HEK293 (cell line): ENCODE data around the gene BTG3.
A peak's percentile ranks its signal among the peaks of the same experiment; 100 is the strongest.

Experiments used
- CTCF ChIA-PET: fragments of 350-600 bp; formaldehyde crosslinking; extraction: SDS; loops from one replicate; lab custom pipeline; 2021; ENCODE audit warnings: antibody characterized with exemption; lab: Yijun Ruan, JAX
- POLR2A ChIA-PET: fragments of 300-600 bp; formaldehyde crosslinking; extraction: SDS; loops from one replicate; lab custom pipeline; 2020; ENCODE audit warnings: antibody characterized with exemption, inconsistent platforms; lab: Yijun Ruan, JAX
- H3K27ac ChIP-seq: fragments of 200-500 bp; sonication (Bioruptor generic); 2 replicates; pipeline ENCODE4 v1.5.1; 2014; ENCODE audit warnings: low read depth, low read length, control low read depth, inconsistent platforms; ENCODE audit errors: extremely low read depth
- H3K36me3 ChIP-seq, 2 experiments: fragments of 200-500 bp in 1 of 2; sonication (Bioruptor generic) in 1 of 2; 1 replicate in 1 of 2; 2 replicates in 1 of 2; pipeline ENCODE4 v1.5.1; 2014 to 2017; ENCODE audit warnings: inconsistent platforms in 2 of 2, low read length in 2 of 2; ENCODE audit not compliant: control insufficient read depth in 2 of 2, insufficient read depth in 1 of 2
- H3K4me1 ChIP-seq: fragments of 200-500 bp; sonication (Bioruptor generic); 2 replicates; pipeline ENCODE4 v1.5.1; 2014; ENCODE audit warnings: mild to moderate bottlenecking, low read length, inconsistent platforms; ENCODE audit not compliant: control insufficient read depth, insufficient read depth
- H3K4me3 ChIP-seq: 2 replicates; pipeline ENCODE4 v1.5.1; 2011; ENCODE audit warnings: low read depth, mild to moderate bottlenecking, control low read depth, low read length, moderate library complexity
- H3K9me3 ChIP-seq: fragments of 200-500 bp; sonication (Bioruptor generic); 2 replicates; pipeline ENCODE4 v1.5.1; 2014; ENCODE audit warnings: low read depth, low read length, inconsistent platforms; ENCODE audit not compliant: control insufficient read depth, insufficient read depth
- KLF7 ChIP-seq: fragments of 450-650 bp; formaldehyde crosslinking; IDR thresholded peaks from 2 replicates; pipeline ENCODE4 v1.5.1; 2016; ENCODE audit warnings: missing biosample characterization, missing genetic modification characterization, borderline replicate concordance
- SP3 ChIP-seq: fragments of 450-650 bp; formaldehyde crosslinking; IDR thresholded peaks from 2 replicates; pipeline ENCODE4 v1.5.1; 2016; ENCODE audit warnings: missing biosample characterization, missing genetic modification characterization
- ZBTB48 ChIP-seq: fragments of 450-650 bp; formaldehyde crosslinking; IDR thresholded peaks from 2 replicates; pipeline ENCODE4 v1.5.1; 2016; ENCODE audit warnings: missing biosample characterization, missing genetic modification characterization
- ZBTB7A ChIP-seq: fragments of 450-650 bp; formaldehyde crosslinking; IDR thresholded peaks from 2 replicates; pipeline ENCODE4 v1.5.1; 2016; ENCODE audit warnings: low read depth, missing biosample characterization, missing genetic modification characterization
- ZFHX2 ChIP-seq: fragments of 450-650 bp; formaldehyde crosslinking; conservative IDR thresholded peaks from 2 replicates; pipeline ENCODE4 v1.5.1; 2016; ENCODE audit warnings: missing biosample characterization, missing genetic modification characterization
- ZFP41 ChIP-seq: fragments of 450-650 bp; formaldehyde crosslinking; IDR thresholded peaks from 2 replicates; pipeline ENCODE4 v1.5.1; 2016; ENCODE audit warnings: missing biosample characterization, missing genetic modification characterization, borderline replicate concordance
- ZNF10 ChIP-seq: fragments of 450-650 bp; formaldehyde crosslinking; IDR thresholded peaks from 2 replicates; pipeline ENCODE4 v1.5.1; 2017; ENCODE audit warnings: missing biosample characterization, missing genetic modification characterization
- ZNF114 ChIP-seq: fragments of 450-650 bp; formaldehyde crosslinking; IDR thresholded peaks from 2 replicates; pipeline ENCODE4 v1.5.0; 2017; ENCODE audit warnings: missing biosample characterization, missing genetic modification characterization
- ZNF146 ChIP-seq: fragments of 450-650 bp; formaldehyde crosslinking; IDR thresholded peaks from 2 replicates; pipeline ENCODE4 v1.5.1; 2016; ENCODE audit warnings: missing biosample characterization, missing genetic modification characterization
- ZNF157 ChIP-seq: fragments of 450-650 bp; formaldehyde crosslinking; IDR thresholded peaks from 2 replicates; pipeline ENCODE4 v1.5.1; 2016; ENCODE audit warnings: missing biosample characterization, missing genetic modification characterization
- ZNF174 ChIP-seq: fragments of 450-650 bp; formaldehyde crosslinking; IDR thresholded peaks from 2 replicates; pipeline ENCODE4 v1.5.0; 2017; ENCODE audit warnings: missing biosample characterization, mild to moderate bottlenecking, missing genetic modification characterization
- ZNF184 ChIP-seq: fragments of 450-650 bp; IDR thresholded peaks from 2 replicates; pipeline ENCODE4 v1.5.1; 2018; ENCODE audit warnings: missing biosample characterization, mild to moderate bottlenecking, missing genetic modification characterization
- ZNF335 ChIP-seq: fragments of 450-650 bp; formaldehyde crosslinking; conservative IDR thresholded peaks from 2 replicates; pipeline ENCODE4 v1.5.1; 2016; ENCODE audit warnings: missing biosample characterization, missing genetic modification characterization
- ZNF529 ChIP-seq: fragments of 450-650 bp; formaldehyde crosslinking; IDR thresholded peaks from 2 replicates; pipeline ENCODE4 v1.5.1; 2017; ENCODE audit warnings: missing genetic modification characterization, missing biosample characterization; ENCODE audit not compliant: insufficient replicate concordance
- ZNF530 ChIP-seq: fragments of 450-650 bp; formaldehyde crosslinking; IDR thresholded peaks from 2 replicates; pipeline ENCODE4 v1.5.1; 2016; ENCODE audit warnings: low read depth, missing biosample characterization, missing genetic modification characterization
- ZNF555 ChIP-seq: fragments of 450-650 bp; formaldehyde crosslinking; conservative IDR thresholded peaks from 2 replicates; pipeline ENCODE4 v1.5.1; 2017; ENCODE audit warnings: missing biosample characterization, mild to moderate bottlenecking, missing genetic modification characterization, inconsistent platforms
- ZNF596 ChIP-seq: fragments of 450-650 bp; IDR thresholded peaks from 2 replicates; pipeline ENCODE4 v1.5.0; 2018; ENCODE audit warnings: missing biosample characterization, mild to moderate bottlenecking, missing genetic modification characterization, moderate library complexity
- ZNF629 ChIP-seq: fragments of 450-650 bp; formaldehyde crosslinking; IDR thresholded peaks from 2 replicates; pipeline ENCODE4 v1.5.1; 2017; ENCODE audit warnings: missing biosample characterization, missing genetic modification characterization
- ZNF654 ChIP-seq: fragments of 450-650 bp; formaldehyde crosslinking; IDR thresholded peaks from 2 replicates; pipeline ENCODE4 v1.5.1; 2016; ENCODE audit warnings: low read depth, missing biosample characterization, missing genetic modification characterization
- ZNF658 ChIP-seq: fragments of 450-650 bp; formaldehyde crosslinking; IDR thresholded peaks from 2 replicates; pipeline ENCODE4; 2016; ENCODE audit warnings: missing biosample characterization, missing genetic modification characterization
- ZNF660 ChIP-seq: fragments of 450-650 bp; IDR thresholded peaks from 2 replicates; pipeline ENCODE4 v1.5.1; 2018; ENCODE audit warnings: missing biosample characterization, mild to moderate bottlenecking, missing genetic modification characterization
- ZNF768 ChIP-seq: fragments of 450-650 bp; formaldehyde crosslinking; IDR thresholded peaks from 2 replicates; pipeline ENCODE4 v1.5.1; 2018; ENCODE audit warnings: missing biosample characterization, mild to moderate bottlenecking, missing genetic modification characterization
- TF ChIP-seq, protein P1 (sequence below): fragments of 450-650 bp; formaldehyde crosslinking; IDR thresholded peaks from 2 replicates; pipeline ENCODE4 v1.5.1; 2016; ENCODE audit warnings: missing biosample characterization, missing genetic modification characterization
- TF ChIP-seq, protein P2 (sequence below): fragments of 450-650 bp; formaldehyde crosslinking; IDR thresholded peaks from 2 replicates; pipeline ENCODE4 v1.5.1; 2016; ENCODE audit warnings: missing biosample characterization, missing genetic modification characterization, borderline replicate concordance
- TF ChIP-seq, protein P3 (sequence below): fragments of 450-650 bp; formaldehyde crosslinking; IDR thresholded peaks from 2 replicates; pipeline ENCODE4 v1.5.1; 2016; ENCODE audit warnings: missing biosample characterization, missing genetic modification characterization
- TF ChIP-seq, protein P4 (sequence below): fragments of 450-650 bp; formaldehyde crosslinking; IDR thresholded peaks from 2 replicates; pipeline ENCODE4 v1.5.1; 2017; ENCODE audit warnings: missing biosample characterization, mild to moderate bottlenecking, missing genetic modification characterization, moderate library complexity

Gene BTG3

DNA sequence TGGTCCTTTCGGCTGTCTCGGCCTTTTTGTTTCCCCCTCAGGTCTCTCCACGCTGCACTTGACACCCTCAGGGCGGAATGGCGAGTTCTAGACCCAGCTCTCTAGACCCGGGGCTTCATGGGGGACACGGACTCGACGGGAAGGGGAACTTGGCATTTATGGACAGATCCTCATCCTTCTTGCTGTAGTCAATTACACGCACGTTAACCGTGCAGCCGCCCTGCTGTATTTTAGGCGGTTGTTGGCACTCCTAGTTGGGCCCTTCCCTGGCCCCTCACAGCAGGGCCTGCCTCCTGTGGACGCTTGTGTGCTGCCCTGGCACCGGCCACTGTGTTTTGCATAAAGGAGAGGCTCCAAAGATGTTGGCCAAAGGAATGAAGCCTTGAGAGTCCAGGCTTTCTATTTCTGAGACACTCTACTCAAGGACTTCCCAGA is 558 bp upstream of the BTG3 start (continued):
- TF ChIP-seq SP3 (tag by site-specific recombination) (no peak), ZNF658 (no peak), ZNF555 (tag by site-specific recombination) (no peak), ZNF529 (no peak), ZNF596 (tag by site-specific recombination) (no peak), ZNF184 (tag by site-specific recombination) (no peak), ZNF157 (tag by site-specific recombination) (no peak), ZNF114 (tag by site-specific recombination) (no peak), ZNF660 (tag by site-specific recombination) (no peak)
- TF ChIP-seq, protein P1, sequence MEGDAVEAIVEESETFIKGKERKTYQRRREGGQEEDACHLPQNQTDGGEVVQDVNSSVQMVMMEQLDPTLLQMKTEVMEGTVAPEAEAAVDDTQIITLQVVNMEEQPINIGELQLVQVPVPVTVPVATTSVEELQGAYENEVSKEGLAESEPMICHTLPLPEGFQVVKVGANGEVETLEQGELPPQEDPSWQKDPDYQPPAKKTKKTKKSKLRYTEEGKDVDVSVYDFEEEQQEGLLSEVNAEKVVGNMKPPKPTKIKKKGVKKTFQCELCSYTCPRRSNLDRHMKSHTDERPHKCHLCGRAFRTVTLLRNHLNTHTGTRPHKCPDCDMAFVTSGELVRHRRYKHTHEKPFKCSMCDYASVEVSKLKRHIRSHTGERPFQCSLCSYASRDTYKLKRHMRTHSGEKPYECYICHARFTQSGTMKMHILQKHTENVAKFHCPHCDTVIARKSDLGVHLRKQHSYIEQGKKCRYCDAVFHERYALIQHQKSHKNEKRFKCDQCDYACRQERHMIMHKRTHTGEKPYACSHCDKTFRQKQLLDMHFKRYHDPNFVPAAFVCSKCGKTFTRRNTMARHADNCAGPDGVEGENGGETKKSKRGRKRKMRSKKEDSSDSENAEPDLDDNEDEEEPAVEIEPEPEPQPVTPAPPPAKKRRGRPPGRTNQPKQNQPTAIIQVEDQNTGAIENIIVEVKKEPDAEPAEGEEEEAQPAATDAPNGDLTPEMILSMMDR (tag by site-specific recombination) = no peak

DNA sequence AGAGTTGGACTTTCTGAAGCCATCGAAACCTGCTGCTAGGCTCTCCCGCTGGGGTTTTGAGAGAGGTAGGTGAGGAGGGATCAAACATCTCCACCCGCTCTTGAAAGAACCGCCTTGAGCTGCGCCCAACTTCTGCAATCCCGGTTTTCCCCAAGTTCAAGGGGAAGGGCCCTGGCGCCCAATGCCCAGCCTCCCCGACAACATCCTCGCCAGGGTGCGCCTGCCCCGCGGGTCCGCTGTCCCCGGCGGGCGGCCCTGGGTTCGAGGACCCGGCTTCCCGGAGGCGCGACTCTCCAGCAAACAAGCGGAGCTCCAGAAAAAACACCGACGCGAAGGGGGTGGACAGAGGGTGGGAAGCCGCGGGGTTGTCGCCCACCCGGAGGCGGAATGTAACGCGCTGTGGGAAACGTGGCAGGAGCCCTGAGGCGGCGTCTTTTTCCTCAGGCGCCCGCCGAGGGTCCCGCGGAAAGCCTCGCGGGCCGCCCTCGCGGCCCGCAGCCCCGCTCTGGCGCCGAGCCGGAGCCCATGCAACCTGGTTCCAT is 607 bp downstream of the BTG3 start:
- CTCF ChIA-PET = interaction anchor here (0.7 to 3.7 kb wide), 6 partner anchors 26 to 225 kb away, joined by 3 to 20 read pairs (median 4); partner anchors contain the start of gene CXADR

More for the DNA sequence above, 607 bp downstream of the BTG3 start:
- peaks cover 8 to 33% of the 10 kb centered on the region in 2 experiments for H3K36me3 ChIP-seq
- POLR2A ChIA-PET = interaction anchor here (1.3 to 2.5 kb wide), 2 partner anchors 11 to 99 kb away, joined by 6 to 12 read pairs; partner anchors contain the start of gene CXADR
- no peaks in the 10 kb centered on the region for H3K9me3 ChIP-seq
- H3K4me3 ChIP-seq = peak overlapping the region; percentile 66
- TF ChIP-seq ZNF335 (tag by site-specific recombination) (peak; percentile 41; the same call in 1 of the 2 replicates), ZNF629 (tag by site-specific recombination) (no peak), ZNF654 (tag by site-specific recombination) (no peak), ZBTB48 (tag by site-specific recombination) (no peak), ZBTB7A (tag by site-specific recombination) (no peak), KLF7 (tag by site-specific recombination) (no peak), ZNF174 (tag by site-specific recombination) (no peak), ZFHX2 (0 out of 2 replicates have a peak, but pooled peaks have one; percentile 8), ZNF10 (no peak), ZNF768 (tag by site-specific recombination) (no peak), ZNF530 (tag by site-specific recombination) (no peak), ZNF146 (no peak), ZFP41 (no peak)
- TF ChIP-seq, protein P2, sequence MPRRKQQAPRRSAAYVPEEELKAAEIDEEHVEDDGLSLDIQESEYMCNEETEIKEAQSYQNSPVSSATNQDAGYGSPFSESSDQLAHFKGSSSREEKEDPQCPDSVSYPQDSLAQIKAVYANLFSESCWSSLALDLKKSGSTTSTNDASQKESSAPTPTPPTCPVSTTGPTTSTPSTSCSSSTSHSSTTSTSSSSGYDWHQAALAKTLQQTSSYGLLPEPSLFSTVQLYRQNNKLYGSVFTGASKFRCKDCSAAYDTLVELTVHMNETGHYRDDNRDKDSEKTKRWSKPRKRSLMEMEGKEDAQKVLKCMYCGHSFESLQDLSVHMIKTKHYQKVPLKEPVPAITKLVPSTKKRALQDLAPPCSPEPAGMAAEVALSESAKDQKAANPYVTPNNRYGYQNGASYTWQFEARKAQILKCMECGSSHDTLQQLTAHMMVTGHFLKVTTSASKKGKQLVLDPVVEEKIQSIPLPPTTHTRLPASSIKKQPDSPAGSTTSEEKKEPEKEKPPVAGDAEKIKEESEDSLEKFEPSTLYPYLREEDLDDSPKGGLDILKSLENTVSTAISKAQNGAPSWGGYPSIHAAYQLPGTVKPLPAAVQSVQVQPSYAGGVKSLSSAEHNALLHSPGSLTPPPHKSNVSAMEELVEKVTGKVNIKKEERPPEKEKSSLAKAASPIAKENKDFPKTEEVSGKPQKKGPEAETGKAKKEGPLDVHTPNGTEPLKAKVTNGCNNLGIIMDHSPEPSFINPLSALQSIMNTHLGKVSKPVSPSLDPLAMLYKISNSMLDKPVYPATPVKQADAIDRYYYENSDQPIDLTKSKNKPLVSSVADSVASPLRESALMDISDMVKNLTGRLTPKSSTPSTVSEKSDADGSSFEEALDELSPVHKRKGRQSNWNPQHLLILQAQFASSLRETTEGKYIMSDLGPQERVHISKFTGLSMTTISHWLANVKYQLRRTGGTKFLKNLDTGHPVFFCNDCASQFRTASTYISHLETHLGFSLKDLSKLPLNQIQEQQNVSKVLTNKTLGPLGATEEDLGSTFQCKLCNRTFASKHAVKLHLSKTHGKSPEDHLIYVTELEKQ = no peak
- TF ChIP-seq, protein P3, sequence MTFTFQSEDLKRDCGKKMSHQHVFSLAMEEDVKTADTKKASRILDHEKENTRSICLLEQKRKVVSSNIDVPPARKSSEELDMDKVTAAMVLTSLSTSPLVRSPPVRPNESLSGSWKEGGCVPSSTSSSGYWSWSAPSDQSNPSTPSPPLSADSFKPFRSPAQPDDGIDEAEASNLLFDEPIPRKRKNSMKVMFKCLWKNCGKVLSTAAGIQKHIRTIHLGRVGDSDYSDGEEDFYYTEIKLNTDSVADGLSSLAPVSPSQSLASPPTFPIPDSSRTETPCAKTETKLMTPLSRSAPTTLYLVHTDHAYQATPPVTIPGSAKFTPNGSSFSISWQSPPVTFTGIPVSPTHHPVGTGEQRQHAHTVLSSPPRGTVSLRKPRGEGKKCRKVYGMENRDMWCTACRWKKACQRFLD (tag by site-specific recombination) = no peak
- TF ChIP-seq, protein P4, sequence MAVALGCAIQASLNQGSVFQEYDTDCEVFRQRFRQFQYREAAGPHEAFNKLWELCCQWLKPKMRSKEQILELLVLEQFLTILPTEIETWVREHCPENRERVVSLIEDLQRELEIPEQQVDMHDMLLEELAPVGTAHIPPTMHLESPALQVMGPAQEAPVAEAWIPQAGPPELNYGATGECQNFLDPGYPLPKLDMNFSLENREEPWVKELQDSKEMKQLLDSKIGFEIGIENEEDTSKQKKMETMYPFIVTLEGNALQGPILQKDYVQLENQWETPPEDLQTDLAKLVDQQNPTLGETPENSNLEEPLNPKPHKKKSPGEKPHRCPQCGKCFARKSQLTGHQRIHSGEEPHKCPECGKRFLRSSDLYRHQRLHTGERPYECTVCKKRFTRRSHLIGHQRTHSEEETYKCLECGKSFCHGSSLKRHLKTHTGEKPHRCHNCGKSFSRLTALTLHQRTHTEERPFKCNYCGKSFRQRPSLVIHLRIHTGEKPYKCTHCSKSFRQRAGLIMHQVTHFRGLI (tag by site-specific recombination) = peak; percentile 61; the same call in 1 of the 2 replicates
- H3K27ac ChIP-seq = peak overlapping the region; percentile 82
- peaks cover 9% of the 10 kb centered on the region for H3K4me1 ChIP-seq
